Measurements from ENCODE around the gene ZNF804A.

The ZNF804A gene

DNA sequence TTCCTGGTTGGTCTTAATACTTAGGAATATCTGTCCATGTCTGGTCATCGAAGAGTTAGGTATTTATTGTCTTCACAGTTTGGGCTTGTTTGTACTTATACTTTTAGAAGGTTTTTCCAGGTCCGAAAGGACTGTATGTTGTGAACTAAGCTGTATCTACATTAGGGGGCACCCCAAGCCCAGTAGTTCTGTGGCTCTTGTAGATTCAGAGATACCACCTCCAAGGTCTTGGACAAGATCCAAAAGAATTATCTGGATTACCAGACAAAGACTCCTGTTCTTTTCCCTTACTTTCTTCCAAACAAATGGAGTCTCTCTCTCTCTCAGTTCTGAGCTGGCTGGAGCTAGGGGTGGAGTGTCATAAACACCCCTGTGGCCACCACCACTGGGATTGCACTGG lies 328.7 kb downstream of the ZNF804A start:
- no peak for DNase-seq (ENCODE audit: low read depth in 2 of 3, low spot score in 1 of 3)

DNA sequence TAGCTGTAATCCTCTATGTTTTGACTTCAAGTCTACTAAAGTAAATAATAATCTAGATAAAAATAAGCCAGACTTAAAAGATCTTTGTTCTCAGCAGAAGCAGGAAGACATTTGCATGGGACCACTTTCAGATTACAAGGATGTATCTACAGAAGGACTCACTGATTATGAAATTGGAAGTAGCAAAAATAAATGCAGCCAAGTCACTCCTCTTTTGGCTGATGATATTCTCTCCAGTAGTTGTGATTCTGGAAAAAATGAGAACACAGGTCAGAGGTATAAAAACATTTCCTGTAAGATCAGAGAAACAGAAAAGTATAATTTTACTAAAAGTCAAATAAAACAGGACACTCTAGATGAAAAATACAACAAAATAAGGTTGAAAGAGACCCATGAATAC lies 338.4 kb downstream of the ZNF804A start:
- DNase-seq (ENCODE audit: low read depth in 2 of 3, low spot score in 1 of 3), result no peak

DNA sequence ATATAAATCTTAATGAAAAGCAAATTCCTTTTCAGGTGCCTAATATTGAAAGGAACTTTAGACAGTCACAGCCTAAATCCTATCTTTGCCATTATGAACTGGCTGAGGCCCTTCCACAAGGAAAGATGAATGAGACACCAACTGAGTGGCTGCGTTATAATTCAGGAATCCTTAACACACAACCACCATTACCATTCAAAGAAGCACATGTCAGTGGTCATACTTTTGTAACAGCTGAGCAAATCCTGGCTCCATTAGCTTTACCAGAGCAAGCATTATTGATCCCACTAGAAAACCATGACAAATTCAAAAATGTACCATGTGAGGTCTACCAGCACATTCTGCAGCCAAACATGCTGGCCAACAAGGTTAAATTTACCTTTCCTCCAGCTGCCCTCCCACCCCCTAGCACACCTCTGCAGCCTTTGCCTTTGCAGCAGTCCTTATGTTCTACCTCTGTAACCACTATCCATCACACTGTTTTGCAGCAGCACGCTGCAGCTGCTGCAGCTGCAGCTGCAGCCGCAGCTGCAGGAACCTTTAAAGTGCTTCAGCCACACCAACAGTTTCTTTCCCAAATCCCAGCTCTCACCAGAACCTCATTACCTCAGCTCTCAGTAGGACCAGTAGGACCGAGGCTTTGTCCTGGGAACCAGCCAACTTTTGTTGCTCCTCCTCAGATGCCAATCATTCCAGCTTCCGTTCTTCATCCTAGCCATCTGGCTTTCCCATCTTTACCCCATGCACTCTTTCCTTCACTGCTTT lies 340.1 kb downstream of the ZNF804A start:
- DNase-seq (ENCODE audit: low read depth in 2 of 3, low spot score in 1 of 3), result no peak

DNA sequence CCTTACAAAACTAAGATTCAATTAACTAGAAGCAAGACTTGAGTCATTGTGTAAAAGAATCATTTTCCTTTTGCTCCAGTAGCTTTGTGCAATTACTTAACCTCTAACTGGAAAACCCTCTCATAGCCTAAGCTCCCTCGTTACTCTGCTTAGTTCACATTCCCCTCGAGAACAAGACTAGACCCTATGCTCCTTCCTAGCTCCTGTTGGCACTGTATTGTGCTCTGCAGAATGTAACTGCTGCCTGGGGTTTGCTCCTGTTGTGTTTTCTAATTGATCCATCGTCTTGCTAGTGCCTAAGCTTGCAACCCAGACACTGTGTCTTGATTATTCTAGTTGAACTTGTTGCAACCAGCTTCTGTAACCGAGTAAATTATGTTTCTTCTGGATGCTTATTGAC lies 347.0 kb downstream of the ZNF804A start:
- DNase-seq (ENCODE audit: low read depth in 2 of 3, low spot score in 1 of 3), result no peak

DNA sequence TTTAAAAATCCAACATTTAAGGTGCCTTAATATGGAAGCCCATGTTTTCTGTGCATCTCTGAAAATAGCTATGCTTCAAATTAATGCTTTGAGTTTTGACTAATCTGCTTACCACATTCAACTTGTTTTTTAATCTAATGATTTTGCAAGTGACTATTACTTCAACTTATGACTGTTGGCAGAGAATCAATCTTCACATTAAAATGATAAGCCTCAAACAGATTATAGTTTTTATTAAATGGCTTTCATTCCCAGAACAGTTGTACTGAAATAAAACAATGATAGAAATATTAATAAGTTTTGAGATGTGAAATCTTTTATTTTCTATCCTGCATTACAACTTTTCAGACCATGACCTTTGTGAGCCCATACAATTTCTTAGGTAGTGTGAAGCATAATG lies 347.5 kb downstream of the ZNF804A start:
- DNase-seq (ENCODE audit: low read depth in 2 of 3, low spot score in 1 of 3), result no peak

DNA sequence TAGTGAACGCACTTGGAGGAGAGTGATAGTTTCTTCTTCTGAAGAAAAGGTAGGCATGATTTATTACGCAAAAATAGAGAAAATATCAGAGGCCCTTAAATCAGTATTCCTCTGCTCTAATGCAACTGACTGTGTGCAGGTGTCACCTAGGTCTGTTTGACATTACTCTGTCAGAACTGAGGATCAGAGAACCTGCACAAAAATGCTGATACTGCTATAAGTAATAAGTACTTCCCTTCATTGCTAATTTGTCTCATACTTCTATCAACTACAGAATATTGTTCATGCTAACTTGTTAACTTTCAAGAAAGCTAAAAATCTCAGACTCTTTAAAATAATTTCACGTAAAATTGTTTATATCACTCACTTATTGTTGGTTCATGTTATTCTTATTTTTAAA lies 358.5 kb downstream of the ZNF804A start:
- DNase-seq (ENCODE audit: low read depth in 2 of 3, low spot score in 1 of 3), result no peak

DNA sequence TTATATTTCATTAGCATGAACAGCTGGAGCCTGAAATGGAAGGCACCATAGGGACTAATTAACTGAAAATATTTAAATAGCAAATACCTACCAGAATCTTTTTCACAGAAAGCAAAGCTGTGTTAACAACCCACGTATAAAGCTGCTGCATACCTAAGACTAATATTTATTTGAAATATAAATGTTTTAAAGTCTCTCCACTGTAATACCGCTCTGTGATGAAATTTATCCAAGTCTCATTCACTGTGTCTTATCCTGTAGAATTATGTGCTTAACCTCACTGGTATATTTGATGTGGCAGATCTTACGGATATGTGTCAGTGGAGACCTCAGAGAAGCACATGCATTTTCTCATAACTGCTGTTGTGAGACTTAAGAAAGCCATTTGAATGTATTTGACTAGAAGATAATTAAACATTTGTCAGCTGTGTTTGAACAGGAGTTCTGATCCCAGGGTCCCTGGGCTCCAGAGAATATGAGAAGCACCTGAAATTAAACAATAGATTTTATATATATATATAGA lies 373.3 kb downstream of the ZNF804A start:
- DNase-seq (ENCODE audit: low read depth in 2 of 3, low spot score in 1 of 3), result no peak

Data from stimulated activated CD4-positive, alpha-beta T cell treated with anti-CD3 and anti-CD28 coated beads, Interleukin-12 subunit alpha, Interleukin-12 subunit beta, amount 100 ng/mL, for 48 hours (primary cell).